Renal cortical epithelial cell (primary cell): ENCODE data around the gene DEFB125. TPM values are rescaled to one million over a fixed set of nuclear protein-coding genes. Genes with fewer than 3 reads are reported as not detected.
A peak's percentile ranks its signal among the peaks of the same experiment; 100 is the strongest.
"Not testable (repeated sequence)": the region's sequence is repeated elsewhere in the genome, so short reads cannot be mapped to it uniquely, and the experiment has no call there.

ENCODE experiments used
- DNase-seq: peaks from one replicate; pipeline ENCODE4 v3.0.0-alpha.2; 2011; ENCODE audit warnings: low read depth
- total RNA-seq: library from RNA; depleted of rRNA; stranded (reverse); fragments of >200 nt; gene quantifications from 2 replicates; pipeline ENCODE4 v1.2.3, GENCODE V29; 2014

The DEFB125 gene, protein sequence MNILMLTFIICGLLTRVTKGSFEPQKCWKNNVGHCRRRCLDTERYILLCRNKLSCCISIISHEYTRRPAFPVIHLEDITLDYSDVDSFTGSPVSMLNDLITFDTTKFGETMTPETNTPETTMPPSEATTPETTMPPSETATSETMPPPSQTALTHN
- not detected in 2 replicates for total RNA-seq

GRCh38 chr20:87401-87800 lies at the start of gene DEFB125:
Gene DEFB125 (plus strand): TSS chr20:87672. CDS start chr20:87710, 38 bp downstream.
- peak; percentile 6 for DNase-seq

DNA sequence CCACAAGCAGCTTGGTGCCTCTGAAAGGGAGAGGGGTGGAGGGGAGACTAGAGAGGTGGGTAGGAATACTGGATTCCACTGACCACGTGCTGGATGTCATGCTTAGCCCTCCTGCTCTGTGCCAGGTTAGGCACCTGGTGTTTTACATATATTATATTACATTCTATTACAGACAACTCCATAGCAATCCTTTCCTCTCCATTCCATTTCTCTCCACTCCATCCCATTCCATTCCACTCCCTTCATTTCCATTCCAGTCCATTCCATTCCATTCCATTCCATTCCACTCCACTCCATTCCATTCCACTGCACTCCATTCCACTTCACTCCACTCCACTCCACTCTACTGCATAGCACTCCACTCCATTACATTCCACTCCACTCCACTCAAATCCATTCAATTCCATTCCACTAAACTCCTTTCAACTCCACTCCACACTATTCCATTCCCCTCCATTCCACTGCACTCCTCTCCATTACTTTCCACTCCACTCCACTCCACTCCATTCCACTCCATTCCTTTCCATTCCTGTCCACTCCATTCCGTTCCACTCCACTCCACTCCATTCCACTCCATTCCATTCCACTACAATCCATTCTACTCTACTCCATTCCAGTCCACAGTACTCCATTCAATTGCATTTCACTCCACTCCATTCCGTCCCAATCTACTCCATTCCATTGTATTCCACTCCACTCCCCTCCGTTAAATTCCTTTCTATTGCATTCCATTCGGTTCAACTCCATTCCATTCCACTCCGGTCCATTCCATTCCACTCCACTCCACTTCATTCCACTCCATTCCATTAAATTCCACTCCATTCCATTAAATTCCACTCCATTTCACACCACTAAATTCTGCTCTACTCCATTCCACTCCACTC lies 27.2 kb upstream of the DEFB125 start:
- DNase-seq: no peak

DNA sequence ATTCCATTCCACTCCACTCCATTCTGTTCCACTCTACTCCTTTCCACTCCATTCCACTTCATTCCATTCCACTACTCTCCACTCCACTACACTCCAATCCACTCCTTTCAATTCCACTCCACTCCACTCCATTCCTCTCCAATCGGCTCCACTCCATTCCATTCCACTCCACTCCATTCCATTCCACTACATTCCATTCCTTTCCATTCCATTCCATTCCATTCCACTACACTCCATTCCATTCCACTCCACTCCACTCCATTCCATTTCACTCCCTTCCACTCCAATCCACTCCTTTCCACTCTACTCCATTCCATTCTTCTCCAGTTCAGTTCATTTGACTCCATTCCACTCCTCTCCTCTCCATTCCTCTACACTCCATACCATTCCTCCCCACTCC lies 26.2 kb upstream of the DEFB125 start:
- DNase-seq: no peak

DNA sequence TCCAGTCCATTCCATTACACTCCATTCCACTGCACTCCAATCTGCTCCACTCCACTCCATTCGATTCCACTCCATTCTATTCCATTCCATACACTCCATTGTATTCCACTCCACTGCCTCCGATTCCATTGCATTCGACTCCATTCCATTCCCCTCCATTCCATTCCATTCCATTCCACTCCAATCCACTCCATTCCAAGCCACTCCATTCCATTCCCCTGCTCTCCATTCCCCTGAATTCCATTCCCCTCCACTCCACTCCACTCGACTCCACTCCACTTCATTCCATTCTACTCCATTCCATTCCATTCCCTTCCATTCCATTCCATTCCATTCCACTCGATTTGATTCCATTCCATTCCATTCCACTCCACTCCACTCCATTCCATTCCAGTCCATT lies 25.7 kb upstream of the DEFB125 start:
- no peak for DNase-seq

DNA sequence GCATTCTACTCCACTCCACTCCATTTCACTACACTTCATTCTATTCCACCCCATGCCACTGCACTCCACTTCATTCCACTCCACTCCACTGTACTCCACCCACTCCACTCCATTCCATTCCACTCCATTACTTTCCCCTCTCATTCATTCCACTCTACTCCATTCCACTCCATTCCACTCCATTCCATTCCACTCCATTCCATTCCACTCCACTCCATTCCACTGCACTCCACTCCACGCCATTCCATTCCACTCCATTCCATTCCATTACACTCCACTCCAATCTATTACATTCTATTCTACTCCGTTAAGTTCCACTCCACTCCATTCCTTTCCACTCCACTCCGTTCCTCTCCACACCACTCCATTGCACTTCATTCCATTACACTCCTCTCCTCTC lies 25.0 kb upstream of the DEFB125 start:
- no peak for DNase-seq

DNA sequence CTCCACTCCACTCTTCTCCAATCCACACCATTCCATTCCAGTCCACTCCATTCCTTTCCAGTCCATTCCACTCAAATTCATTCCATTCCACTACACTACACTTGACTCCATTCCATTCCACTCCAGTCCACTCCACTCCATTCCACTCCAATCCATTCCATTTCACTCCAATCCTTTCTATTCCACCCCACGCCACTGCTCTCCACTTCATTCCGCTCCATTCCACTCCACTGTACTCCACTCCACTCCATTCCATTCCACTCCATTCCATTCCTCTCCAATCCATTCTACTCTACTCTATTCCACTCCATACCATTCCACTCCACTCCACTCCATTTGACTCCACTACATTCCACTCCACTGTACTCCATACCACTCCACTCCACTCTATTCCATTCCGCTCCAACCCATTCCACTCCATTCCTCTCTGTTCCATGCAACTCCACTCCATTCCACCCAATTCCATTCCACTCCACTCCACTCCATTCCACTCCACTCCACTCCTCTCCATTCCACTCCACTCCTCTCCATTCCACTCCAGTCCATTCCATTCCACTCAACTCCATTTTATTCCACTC lies 23.4 kb upstream of the DEFB125 start:
- DNase-seq: no peak

GRCh38 chr20:64766-65322 lies 22.6 kb upstream of the DEFB125 start:
- DNase-seq: no peak

DNA sequence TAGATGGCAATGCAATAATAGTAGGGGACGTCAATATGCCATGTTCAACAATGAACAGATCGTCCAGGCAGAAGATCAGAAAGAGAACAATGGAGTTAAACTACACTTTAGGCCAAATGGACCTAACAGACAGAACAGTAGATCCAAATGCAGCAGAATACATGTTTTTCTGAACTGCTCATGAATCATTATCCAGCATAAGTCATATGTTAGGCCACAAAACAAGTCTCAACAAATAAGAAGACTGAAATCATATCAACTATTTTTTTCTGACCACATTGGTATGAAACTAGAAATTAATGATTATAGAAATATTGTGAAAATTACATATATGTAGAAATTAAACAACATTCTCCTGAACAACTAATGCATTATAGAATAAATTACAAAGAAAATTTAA lies 10.2 kb upstream of the DEFB125 start:
- no peak for DNase-seq

GRCh38 chr20:78338-78737 lies 9.1 kb upstream of the DEFB125 start:
- DNase-seq: no peak

- no peak for DNase-seq
These were observed 7.9 kb upstream of the DEFB125 start for GRCh38 chr20:79565-79964.

DNA sequence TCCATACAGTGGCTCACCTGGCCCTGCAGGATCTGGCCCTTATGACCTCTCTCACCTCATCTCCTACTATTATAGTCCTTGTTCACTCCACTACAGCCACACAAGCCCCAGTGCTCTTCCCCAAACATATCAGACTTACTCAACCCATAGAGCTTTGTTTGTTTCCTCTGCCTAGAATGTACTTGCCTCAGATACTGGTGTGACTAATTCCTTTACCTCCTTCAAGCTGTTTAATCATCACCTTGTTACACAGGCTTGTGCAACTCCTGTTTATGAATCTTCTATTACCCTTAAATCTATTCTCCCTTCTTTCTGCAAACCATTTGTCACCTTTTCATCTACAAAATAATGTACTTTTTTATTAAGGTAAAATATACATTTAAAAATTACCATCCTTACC lies 3.2 kb downstream of the DEFB125 start:
- DNase-seq: peak; percentile 88

DNA sequence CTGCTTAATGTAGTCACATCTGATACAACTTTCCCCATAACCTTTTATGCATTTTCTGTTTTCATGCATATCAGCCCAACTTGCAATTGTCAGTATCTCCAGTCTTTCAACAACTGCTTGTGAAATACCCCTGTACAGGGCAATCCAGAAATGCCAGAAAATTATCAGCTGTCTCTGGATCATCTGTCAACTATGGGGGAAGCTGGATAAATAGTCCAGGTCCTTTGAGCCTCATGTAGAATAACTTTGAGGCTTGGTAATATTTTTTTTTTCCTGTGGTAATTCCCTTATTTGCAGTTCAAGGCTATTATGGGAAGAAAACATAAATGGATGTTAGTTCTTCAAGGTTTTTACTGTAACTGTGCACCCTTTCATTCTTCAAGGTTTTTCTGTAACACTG lies 6.2 kb downstream of the DEFB125 start:
- no peak for DNase-seq

- DNase-seq: no peak
These were observed 7.7 kb downstream of the DEFB125 start for GRCh38 chr20:95215-95614.

DNA sequence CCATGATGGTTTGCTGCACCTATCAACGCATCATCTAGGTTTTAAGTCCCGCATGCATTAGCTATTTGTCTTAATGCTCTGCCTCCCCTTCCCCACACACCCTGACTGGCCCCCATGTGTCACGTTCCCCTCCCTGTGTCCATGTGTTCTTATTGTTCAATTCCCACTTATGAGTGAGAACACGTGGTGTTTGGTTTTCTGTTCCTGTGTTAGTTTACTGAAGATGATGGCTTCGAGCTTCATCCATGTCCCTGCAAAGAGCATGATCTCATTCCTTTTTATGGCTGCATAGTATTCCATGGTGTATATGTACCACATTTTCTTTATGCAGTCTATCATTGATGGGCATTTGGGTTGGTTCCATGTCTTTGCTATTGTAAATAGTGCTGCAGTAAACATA lies 10.2 kb downstream of the DEFB125 start:
- DNase-seq: not testable (repeated sequence)

DNA sequence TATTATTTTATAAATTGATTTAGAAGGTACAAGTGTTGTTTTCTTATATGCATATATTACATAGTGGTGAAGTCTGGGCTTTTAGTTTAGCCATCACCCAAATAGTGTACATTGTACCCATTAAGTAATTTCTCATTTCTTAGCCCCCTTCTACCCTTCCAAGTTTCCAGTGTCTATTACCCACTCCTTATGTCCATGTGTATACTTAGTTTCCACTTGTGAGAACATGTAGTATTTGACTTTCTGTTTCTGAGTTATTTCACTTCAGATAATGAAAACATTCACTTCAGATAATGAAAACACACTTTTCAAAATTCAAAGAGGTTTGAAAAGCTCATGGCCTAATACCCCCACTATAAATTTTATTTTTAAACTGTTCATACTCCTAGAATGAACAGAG lies 14.5 kb downstream of the DEFB125 start:
- DNase-seq: no peak

- DNase-seq: no peak
These were observed 16.0 kb downstream of the DEFB125 start for GRCh38 chr20:103456-103855.

- DNase-seq: no peak
These were observed 24.9 kb downstream of the DEFB125 start for GRCh38 chr20:112396-112795.

- DNase-seq: no peak
These were observed 30.0 kb downstream of the DEFB125 start for GRCh38 chr20:117518-117917.

DNA sequence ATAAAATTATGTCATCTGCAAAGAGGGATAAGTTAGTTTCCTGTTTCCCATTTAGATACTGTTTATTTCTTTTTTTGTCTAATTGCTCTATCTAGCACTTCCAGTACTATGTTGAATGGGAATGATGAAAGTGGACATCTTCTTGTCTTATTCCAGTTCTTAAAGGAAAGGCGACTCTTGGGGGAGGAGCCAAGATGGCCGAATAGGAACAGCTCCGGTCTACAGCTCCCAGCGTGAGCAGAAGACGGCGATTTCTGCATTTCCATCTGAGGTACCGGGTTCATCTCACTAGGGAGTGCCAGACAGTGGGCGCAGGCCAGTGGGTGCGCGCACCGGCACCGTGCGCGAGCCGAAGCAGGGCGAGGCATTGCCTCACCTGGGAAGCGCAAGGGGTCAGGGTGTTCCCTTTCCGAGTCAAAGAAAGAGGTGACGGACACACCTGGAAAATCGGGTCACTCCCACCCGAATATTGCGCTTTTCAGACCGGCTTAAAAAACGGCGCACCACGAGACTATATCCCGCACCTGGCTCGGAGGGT lies 42.4 kb downstream of the DEFB125 start:
- DNase-seq: not testable (repeated sequence)

DNA sequence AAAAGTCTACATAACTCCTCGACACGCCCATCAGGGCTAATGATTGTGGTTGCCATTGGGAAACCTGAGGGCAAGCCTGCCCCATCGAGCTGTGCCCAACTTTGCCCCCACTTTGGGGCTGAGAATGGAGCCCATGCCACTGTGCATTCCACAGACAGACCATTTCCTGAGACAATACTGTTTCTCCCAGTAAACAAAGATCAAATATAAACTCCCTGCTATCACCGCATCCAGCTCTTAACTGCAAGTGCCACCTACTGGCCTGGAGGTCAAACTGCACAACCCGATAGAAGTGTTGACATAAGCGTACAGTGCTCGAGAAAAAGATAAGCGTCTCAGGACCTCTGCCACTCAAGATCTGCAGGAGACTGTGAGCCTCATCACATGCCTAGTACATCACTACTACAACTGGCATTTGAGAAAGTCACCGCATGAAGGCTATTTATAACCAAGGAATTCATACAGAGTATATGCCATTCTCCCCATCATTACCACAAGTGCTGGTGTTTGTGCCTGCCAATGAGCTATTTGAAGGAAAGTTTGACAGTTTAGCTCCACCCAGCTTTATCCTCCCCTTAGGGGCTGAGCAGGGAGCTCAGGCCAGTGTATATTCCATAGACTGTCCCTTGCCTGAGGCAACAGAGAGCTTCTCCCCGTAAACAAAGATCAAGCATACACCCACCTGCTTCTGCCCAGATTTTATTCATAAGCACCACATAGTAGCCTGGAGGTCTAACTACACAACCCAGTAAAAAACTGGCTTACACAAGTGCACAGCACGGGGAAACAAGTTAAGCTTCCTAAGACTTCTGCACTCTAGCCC lies 50.4 kb downstream of the DEFB125 start:
- DNase-seq: no peak

DNA sequence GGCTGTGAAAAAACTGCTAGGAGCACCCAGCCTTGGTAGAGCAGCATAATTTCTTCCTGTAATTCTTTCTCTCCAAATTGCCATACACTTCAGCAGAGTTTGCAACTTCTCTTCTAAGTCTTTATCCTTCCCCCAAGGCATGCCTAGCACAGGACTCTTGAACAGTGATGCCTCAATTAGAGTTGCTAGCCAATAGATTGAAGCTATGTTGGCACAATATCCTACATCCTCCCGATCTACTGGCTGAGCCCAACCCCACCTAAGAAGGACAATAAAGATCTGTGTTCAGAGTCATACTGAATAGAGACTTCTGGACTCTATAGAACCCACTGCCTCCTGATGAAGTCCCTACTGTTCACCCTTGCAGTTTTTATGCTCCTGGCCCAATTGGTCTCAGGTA lies 54.8 kb downstream of the DEFB125 start, which contains the start of gene DEFB126:
Gene DEFB126 (plus strand): TSS at position 301 of the 400 bp plus-strand sequence. CDS start 39 bp downstream, at position 340.
- DNase-seq: no peak
